Forelimb muscle (tissue), 1 donor: ENCODE results near the gene PLD4. TPM values are rescaled to one million over a fixed set of nuclear protein-coding genes. Genes with fewer than 3 reads are reported as not detected.

Source experiments
- DNase-seq: peaks from one replicate; pipeline ENCODE4 v3.0.0-alpha.2; 2013; ENCODE audit warnings: low read depth
- polyA plus RNA-seq: library from polyadenylated mRNA; unstranded; fragments of 120-200 nt; gene quantifications from one replicate; pipeline ENCODE4 v1.2.1, GENCODE V29; 2013; ENCODE audit not compliant: insufficient read length

Gene PLD4
- polyA plus RNA-seq, 1 donor, result 5.7 TPM

DNA sequence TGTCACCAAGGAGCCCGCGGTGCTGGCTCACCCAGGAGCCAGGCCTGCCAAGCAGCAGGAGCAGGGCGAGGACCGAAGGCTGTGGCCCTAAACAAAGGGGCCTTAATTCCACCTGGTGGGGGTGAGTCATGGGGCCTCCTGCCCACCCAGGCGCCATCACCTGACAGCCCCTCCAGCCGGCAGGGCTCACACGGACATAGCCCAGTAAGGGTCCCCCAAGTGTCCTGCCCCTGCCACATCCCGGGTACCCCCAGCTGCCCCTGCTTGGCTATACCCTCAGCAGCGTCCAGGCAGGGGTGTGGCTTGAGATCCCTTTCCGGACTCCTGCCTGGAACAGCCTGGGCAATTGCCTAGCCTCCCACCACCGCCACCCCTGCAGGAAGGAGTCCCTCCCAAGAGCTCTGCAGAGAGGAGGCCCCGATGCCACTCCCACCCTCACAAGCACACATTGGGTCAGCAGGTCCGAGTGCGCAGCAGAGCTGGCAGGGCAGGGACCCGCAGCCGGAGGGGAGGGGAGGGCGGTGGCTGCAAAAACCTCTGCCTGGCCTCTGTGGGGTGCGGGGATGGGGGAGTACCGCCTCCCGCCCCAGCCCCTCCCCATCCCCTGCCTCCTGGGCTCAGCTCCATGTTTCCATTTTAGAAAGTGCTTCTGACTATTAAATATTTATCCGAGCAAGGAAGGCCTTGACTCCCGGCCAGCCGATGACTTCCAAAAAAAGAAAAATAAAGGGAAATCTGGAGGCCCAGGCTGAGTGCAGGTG lies 48.9 kb downstream of the PLD4 start:
- peak; percentile 65 for DNase-seq

DNA sequence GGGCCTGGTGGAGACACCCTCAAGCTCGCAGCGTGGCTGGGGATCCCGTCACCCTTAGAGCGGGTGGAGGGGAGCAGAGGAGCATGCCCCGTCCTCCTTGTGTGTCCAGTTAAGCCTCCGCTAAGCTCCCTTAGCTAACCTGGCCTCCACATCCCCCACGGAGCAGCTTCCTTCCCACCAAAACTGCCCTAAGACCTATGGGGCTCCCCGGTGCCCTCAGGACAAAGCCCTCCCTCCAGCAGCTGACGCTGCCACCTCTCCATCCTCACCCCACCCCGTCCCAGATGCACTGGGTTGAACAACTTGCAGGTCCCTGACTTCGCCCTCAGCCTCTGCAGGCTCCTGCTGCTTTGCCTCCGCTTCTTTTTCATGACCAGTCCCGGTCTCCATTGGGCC lies 49.5 kb downstream of the PLD4 start:
- DNase-seq, result no peak

DNA sequence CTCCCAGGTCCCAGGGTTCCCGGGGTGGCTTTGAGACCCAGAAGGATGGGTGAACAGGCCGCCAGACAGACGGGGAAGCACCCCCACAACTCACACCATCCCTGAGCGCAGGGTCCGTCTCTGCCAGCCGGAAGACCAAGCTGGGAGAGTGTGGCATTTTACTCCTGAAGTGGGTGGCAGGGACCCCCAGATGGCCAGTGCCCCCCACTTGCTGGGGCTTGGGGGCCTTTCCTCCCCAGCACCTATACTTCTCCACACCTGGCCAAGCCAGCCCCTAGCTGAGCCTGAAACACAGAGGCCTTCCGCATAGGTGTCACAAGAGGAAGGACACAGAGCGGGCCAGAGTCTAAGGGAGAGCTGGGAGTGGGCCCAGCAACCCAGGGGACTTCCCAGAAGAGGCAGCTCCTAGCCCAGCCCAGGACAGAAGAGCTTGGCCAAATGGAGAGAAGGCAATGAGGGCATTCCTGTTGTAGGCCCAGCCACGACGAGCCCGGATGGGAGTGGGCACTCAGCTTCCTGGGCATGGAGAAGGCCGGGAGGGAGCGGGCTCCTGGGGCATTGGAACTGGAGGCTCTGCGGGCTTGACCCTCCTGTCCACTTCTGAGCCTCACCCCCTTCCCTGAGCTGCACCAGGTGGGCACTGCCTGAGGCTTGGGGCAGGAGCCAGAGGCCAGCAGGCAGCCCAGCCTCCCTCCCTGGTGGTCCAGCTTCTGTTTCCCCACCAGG lies 50.1 kb downstream of the PLD4 start:
- DNase-seq, result no peak

DNA sequence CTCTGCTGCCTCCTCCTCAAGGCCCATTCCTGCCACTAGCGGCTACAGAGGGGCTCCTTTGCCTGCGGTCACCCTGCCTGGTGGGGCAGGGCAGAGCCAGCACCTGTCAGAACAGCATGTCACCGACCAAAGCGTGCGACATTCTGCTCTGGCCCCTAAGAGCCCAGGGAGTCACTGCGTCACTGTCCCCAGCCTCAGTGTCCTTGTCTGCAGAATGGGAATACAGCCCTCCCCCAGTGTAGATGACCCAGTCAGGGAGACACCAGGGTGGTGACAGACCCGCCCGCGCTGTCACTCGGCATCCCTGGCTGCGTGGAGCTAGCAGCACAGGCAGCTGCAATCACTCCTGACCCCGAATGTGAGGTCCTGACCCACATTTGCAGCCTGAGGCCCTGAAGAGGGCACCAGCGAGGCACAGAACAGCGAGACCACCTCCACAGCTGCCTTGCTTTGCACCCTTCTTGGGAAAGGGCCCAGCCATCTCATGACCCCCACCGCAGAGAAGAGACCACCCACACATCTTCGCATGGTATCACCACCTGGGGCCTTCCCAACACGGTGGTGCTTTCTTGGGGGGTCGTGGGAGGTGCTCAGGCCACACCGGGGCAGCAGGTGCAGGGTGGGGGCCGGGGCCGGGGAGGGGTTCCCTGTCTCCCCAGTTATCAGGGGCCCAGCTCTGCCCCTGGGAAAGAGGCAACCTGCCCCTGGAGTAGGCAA lies 51.0 kb downstream of the PLD4 start:
- DNase-seq, result no peak

DNA sequence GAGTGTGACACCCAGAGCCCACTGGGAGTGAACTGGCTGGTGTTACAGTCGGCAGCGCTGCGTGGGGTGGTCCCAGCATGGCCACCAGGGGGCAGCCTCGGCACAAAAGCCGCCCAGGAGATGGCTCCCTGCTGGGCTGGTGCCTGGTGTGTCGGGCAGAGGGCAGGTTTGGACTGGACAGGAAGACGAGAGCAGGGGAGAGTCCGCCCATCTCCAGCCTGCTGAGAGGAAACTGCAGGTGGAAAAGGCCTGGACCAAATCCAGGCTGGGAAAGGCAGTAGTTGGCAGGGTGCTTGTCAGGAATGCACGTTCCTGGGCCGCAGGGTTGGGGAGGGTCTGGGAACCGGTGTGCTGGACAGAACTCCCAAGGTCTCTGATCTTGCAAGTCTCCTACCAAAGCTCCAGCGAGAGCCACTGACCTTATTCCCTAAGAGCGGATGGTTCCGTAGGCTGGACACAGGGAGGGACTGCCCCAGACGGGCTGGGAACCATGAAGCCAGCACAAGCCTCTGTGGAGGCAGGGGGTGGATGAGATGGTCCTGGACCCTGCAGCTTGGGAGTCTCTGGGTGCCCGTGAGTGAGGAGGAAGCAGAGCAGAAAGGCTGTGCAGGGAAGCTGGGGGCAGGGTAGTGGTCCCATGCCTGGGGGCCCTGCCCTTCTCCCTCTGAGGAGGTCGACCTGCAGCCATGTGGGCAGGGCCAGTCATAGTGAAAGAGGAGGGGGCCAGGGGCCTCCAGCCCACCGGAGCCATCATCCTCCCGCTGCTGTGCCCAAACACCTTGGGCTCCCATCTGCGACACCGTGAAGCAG lies 51.7 kb downstream of the PLD4 start:
- no peak for DNase-seq

DNA sequence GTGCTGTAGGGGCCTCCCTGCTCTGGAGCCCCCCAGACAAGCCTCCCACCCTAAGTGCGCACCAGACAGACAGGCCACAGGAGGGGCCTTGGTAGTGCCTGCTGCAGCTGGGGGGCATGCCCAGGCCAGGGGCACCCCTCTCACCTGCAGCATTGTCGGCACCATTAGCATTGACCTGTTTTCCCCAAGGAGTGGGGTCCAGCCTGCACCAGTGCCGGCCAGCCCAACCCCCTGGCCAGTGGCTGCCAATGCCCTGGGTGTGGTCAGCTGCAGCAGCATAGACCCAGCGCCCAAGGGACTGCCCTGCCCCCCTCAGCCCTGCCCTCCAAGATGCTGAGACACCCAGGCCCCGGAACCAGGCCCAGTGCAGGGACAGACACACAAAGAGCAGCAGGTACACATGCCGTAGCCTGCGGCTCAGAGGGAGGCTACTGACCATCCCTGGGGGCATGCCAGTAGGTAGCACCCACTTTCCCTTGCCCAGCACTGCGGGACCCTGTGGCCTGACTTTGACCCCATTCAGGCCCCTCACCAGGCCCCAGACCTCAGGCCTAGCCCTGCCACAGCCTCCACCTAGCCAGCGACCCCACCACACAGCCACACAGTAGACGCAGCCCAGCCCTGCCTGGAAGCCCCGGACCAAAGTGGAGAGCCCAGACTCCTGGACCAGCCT lies 52.5 kb downstream of the PLD4 start:
- DNase-seq, result no peak

DNA sequence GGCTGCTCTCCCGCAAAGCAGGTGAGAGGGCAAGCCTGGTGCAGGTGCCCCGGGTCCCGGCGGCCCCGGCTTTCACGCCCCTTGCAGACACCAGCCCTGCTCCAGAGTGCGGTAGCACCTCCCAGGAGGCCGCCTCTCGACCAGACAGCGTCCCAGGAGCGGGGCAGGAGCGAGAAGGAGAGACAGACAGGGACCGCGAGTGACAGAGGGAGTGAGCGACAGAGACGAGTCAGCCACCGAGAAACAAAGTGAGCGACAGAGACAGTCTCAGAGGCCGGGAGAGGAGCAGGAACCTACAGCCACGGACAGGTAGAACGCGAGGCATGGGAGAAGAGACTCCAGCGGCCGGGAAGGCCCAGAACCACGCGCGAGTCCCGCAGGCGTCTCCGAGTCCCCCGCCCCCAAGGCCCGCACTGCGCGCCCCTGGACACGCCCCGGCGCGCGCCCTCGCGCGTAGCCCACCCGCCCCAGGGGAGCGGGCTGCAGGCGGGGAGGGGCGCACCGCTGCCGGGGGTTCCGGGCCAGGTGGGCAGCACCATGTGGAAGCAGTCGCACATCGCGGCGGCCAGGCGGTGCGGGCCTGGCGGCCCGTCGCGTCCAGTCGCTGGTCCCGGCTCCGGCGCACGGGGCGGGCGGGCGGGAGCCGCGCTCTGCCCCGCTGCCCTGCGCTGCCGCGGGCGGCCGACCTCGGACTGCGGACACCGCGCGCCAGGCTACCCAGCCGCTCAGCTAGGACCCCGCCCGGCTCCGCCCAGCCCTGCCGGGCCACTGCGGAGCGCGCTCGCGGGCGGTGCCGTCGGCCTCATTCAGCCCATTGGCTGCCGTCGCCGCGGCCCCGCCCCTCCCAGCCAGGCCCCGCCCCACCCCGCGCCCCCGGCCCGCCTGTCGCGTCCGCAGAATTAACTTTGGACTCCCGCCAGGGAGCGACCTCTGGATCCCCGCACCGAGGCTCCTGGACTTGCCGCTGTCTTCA lies 53.3 kb downstream of the PLD4 start, which contains the start of gene AHNAK2:
TSS of gene AHNAK2 (minus strand) at position 694 of the 973 bp plus-strand sequence. CDS start at position 557, 137 bp downstream.
- no peak for DNase-seq

DNA sequence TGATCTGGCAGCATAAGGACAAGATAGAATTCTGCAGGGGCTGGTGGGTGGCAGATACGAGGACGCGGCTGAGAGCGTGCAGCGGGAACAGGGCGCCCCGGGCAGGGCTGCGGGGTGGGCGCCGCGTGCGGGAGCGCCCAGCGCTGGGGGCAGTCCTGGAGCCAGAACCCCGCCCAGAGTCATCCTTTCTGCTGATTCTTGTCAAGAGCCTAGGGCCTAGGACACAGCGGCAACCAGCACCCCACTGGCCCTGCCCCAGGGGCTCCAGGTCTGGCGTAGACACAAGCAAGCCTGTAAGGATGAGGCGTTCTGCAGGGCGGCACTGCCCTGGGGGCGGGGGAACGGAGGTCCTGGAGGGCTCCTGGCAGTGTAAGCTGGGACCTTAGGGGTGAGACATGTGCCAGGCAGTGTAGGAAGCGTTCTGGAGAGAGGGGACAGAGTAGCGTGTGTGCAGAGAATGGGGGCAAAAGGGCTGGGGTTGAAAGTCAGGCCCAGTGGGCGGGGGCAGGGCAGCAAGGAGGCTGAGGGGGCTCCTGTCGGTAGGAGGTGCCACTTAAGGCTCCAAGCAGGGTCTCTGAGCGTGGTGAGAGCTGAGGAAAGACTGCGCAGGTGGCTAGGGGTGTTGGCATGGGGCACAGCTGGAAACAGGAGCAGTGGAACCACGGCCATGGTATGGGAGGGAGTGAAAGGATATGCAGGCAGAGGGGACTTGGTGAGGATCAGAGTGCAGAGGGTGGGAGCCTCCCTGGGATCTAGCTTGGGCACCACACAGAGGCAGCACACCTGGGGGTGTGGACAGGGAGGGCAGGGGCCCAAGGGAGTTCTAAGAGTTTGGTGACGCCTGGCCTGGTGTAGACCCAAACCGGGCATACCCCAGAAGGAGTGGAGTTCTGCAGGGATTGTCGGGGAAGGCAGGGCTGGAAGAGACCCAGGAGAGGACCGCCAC lies 54.3 kb downstream of the PLD4 start:
- DNase-seq, result no peak

DNA sequence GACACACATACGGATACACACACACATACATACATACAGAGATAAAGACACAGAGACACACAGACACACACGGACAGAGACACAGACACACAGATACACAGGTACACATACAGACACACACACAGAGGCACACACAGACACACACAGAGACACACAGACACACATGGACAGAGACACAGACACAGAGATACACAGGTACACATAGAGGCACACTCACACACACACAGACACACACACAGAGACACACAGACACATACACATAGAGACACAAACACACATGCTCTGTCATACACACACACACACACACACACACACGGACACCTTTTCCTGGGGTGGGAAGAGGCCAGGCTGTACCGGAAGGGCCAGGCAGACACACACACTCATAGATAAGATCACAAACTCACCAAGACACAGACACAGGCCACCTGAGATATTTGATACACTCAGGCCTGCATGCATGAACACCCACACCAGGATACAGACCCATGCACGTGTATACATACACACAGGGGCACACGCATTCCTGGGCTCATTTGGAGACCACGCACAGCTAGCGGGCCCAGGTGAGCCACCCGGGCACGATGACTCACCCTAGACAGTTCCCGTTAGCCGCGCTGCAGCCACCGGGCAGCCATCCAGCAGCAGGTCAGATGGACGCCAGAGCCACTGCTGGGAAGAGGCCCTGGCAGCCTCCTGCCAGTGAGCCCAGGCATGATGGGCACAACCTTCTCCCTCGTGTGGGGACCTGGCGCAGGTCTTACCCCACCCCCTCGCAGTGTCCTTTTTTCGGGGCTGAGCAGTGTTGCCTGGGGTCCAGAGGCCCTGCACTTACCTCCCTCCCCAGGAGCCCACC lies 55.3 kb downstream of the PLD4 start:
- DNase-seq, result no peak

DNA sequence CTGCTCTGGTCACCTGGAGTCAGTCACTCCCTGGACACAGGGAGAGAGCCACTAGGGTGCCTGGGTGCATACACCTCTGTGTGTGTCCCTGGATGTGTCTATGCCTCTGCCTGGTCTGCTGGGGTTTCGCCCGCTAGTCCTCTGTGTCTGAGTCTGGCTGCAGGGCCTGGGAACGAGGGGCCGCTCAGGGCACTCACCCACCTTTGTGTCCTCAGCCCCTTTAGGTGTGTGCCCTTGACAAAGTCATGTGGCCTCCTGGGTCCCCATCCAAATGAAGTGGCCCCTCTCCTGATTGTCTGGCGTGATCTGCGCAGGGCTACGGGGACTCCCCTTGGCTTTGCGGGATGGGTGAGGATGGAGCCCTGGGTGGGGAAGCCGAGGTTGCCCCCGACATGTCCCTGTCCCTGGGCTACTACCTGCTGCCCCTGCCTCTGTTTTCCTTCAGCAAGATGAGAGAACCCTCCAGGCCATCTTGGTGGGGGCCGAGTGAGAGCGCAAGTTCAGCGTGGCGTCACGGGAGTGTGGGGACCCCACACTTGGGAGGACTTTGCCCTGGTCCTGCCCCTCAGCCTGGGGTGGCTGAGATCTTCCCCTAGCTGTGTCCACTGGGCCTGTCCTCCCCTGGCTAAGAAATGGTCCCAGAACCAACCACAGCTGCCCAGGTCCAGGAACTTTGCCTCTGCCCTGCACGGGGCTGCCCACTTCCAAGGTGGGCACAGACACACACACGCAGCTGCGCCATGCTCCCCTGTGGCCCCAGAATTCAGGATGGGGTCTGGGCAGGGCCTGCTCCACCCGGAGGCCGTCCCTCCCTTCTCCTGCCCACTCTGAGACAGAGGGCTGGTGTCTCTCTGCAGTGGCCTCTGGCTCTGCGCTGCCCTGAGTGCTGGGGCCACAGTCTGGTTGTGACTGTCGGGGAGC lies 56.2 kb downstream of the PLD4 start:
- no peak for DNase-seq

DNA sequence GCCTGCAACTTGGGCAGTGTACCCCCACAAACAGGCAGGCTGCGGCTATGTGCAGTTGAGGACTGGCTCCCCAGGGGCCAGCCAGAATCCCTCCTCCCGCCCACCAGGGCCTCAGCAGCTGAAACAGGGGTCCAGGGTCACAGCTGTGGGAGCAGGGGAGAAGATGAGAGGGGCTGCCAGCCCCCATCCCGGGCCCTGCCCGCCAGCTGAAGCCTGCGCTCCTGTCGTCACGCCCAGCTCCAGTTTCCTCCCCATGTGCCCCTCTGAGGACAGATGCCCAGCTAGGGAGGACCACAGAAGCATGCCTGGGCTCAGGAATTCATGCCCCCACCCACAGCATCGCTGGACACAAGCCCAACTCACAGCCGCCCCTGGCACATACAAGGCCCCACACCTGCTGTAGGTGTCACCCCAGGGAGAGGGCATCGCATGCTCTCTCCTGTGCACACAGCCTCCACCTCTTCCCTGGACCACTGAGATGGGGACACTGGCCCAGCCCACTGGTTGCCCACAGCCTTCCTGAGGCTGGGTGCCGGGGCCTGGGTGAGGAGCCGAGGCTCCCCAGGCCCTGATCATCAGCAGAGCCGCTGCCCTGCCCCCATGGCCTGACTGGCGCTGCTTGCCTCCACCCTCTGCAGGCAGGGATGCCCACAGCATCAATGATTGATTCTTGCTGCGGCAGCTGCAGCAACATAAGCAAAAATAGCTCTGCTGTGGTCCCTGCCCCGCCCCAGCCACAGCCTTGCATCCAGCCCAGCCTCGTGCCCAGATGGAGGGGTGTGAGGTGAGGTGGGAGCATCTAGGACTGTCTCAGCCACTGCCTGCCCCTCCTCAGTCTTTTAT lies 57.2 kb downstream of the PLD4 start:
- no peak for DNase-seq

DNA sequence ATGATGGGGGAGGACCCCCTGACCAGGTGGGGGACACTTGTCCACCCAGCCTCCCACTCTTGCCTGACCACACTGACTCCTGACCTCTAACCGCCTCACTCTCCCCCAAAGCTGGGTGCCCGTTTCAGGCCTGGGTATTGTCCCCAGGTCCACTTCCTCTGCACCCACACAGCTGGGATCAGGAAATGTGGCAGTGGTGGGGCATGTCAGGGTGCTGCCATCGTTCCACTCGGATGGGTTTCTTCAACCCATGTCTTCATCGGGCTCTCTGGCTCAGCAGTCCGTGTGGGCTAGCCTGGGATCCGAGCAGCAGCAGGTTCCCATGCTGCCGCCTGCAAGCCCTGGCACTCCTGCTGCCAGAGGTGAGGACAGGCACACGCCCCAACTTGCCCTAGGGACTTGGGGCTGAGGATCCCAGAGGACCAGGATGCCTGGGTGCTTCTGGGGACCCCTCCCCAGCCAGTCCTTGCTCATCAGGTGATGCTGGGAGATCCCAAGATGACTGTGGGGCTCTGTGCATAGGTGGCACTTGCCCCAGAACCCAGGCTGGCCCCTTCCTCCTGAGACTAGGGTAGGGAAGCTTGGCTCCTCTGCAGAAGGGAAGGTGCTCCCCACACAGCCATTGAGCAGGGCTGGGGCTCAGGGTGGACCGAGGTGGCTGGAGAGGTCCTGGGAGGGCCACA lies 58.0 kb downstream of the PLD4 start:
- no peak for DNase-seq
